Tibial nerve (tissue), 4 donors: ENCODE data around the gene TMEM120B. TPM values are rescaled to one million over a fixed set of nuclear protein-coding genes. Genes with fewer than 3 reads are reported as not detected.

Source experiments
- DNase-seq, 2 donors: peaks; one replicate each; pipeline ENCODE4 v3.0.0-alpha.2; 2019; ENCODE audit warnings: low spot score in 2 of 2
- H3K27ac ChIP-seq, 4 donors: fragments of 200-600 bp; sonication (generic) in 3 of 4; one replicate each; pipeline ENCODE4 v1.5.1; 2017 to 2019; ENCODE audit warnings: mild to moderate bottlenecking in 1 of 4
- H3K27me3 ChIP-seq, 2 donors: fragments of 200-600 bp; sonication (generic) in 1 of 2; one replicate each; pipeline versions ENCODE4 v1.5.1 to v1.6.0; 2017 to 2019
- H3K36me3 ChIP-seq, 3 donors: fragments of 200-600 bp; sonication (generic); one replicate each; pipeline ENCODE4 v1.5.1; 2018 to 2019
- H3K4me1 ChIP-seq, 4 donors: fragments of 200-600 bp; sonication (generic) in 3 of 4; one replicate each; pipeline ENCODE4 v1.5.1; 2017 to 2019
- H3K4me3 ChIP-seq, 4 donors: fragments of 200-600 bp; sonication (generic) in 3 of 4; one replicate each; pipeline ENCODE4 v1.5.1; 2017 to 2019; ENCODE audit warnings: mild to moderate bottlenecking in 1 of 4, moderate library complexity in 1 of 4
- H3K9me3 ChIP-seq, 4 donors: fragments of 200-600 bp; sonication (generic) in 3 of 4; one replicate each; pipeline ENCODE4 v1.5.1; 2017 to 2019
- CTCF ChIP-seq, 5 experiments: fragments of 200-600 bp in 3 of 5; fragments of 450-650 bp in 2 of 5; sonication (generic) in 3 of 5; IDR thresholded peaks; one replicate each; pipeline ENCODE4 v1.5.1; 2016 to 2019; ENCODE audit warnings: antibody characterized with exemption in 5 of 5, mild to moderate bottlenecking in 3 of 5, moderate library complexity in 2 of 5
- EP300 ChIP-seq, 2 donors: sonication (generic); formaldehyde crosslinking; IDR thresholded peaks; one replicate each; pipeline ENCODE4 v1.6.1; 2017; ENCODE audit warnings: antibody characterized with exemption in 2 of 2, mild to moderate bottlenecking in 1 of 2
- POLR2A ChIP-seq, 2 donors: fragments of 450-650 bp; IDR thresholded peaks; one replicate each; pipeline ENCODE4 v1.6.1; 2017; ENCODE audit warnings: antibody characterized with exemption in 2 of 2, mild to moderate bottlenecking in 2 of 2, moderate library complexity in 2 of 2
- WGBS, 2 donors: methylation state at CpG; one replicate each; pipeline ENCODE4 v1.1.5; 2018; 5-methylcytosine and 5-hydroxymethylcytosine counted together
- total RNA-seq, 4 donors: library from RNA; depleted of rRNA; stranded (reverse); fragments of >200 nt; gene quantifications; one replicate each; pipeline ENCODE4 v1.1.0, GENCODE V29; 2016

TMEM120B gene
- total RNA-seq, 4 donors from 2014 or later, result 10.1 to 13.9 (median 11.5) TPM

DNA sequence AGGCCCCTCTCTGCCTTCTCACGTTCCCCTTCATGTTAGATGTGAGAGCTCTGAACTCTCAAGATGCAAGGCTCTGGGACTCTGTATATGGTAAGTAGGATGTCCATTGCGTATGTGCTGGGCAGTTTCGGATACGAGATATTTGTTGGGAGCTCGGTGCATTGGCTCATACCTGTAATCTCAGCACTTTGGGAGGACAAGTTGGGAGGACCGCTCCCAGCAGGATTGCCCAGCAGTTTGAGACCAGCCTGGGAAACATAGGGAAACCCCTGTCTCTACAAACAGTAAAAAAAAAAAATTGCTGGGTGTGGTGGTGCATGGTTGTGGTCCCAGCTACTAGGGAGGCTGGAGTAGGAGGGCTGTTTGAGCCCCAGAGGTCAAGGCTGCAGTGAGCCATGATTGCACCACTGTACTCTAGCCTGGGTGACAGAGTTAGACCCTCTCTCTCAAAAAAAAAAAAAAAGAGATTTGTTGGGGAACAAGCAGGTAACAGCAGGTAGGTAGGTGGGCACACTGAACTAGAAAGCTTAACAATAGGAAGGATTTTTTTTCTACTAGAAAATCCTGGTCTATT, 3.4 kb downstream of the TMEM120B start:
- WGBS, 2 donors, result 72 to 79% methylated on average over 6 of the region's 6 CpGs
- no peaks in the 10 kb centered on the region for H3K36me3 ChIP-seq
- DNase-seq, result no peak
- H3K27me3 ChIP-seq, result no peaks in the 10 kb centered on the region
- H3K27ac ChIP-seq, result no peak overlapping the region
- H3K4me3 ChIP-seq, result no peak overlapping the region
- TF ChIP-seq CTCF (IDR thresholded peaks at IDR 0.05) (no peak), EP300 (IDR thresholded peaks at IDR 0.05) (no peak), POLR2A (IDR thresholded peaks at IDR 0.05) (no peak)
- peaks cover 0 to 29% (median 15%) of the 10 kb centered on the region in 4 donors for H3K4me1 ChIP-seq
- no peaks in the 10 kb centered on the region for H3K9me3 ChIP-seq

DNA sequence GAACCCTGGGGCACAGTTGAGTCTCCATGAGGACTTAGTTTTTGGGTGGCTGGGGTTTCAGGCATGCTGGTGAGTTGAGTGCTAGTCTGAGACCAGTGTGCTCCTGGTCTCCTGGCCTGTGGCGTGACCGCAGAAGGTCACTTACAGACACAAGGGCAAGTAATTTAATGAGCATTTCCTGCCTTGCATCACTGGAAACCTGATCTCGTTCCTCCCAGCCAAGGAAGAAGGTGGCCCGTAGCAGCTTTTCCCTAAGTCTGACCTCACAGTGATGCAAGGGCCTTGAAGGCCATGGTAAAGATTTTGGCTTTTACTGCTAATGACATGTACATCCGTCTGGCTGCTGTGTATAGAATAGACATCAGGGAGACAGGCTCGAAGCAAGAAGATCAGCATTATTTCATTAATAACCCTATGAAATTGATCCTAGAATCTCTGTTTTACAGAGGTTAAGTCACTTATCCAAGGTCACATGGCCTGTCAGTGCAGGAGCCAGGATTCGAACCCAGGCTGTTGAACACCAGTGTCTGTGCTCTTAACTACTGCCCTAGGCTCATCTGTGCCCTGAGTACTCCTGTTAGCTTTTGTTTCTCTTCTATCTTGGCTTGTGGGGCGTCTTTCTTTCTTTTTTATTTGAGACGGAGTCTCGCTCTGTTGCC, 4.6 kb downstream of the TMEM120B start:
- no peak for TF ChIP-seq CTCF (IDR thresholded peaks at IDR 0.05)
- TF ChIP-seq EP300 (IDR thresholded peaks at IDR 0.05), result peak in 1 of 2 donors; percentile 30
- Histone ChIP-seq H3K4me3 (peak overlapping the region in 1 of 4 donors; percentile 2), H3K9me3 (no peaks in the 10 kb centered on the region), H3K27me3 (no peaks in the 10 kb centered on the region), H3K4me1 (peaks cover 0 to 19% (median 8%) of the 10 kb centered on the region in 4 donors), H3K36me3 (no peaks in the 10 kb centered on the region), H3K27ac (no peak overlapping the region)
- 65 to 78% methylated on average over 10 of the region's 10 CpGs for whole genome bisulfite sequencing, 2 donors
- DNase-seq, result peak; percentile 21 to 61

DNA sequence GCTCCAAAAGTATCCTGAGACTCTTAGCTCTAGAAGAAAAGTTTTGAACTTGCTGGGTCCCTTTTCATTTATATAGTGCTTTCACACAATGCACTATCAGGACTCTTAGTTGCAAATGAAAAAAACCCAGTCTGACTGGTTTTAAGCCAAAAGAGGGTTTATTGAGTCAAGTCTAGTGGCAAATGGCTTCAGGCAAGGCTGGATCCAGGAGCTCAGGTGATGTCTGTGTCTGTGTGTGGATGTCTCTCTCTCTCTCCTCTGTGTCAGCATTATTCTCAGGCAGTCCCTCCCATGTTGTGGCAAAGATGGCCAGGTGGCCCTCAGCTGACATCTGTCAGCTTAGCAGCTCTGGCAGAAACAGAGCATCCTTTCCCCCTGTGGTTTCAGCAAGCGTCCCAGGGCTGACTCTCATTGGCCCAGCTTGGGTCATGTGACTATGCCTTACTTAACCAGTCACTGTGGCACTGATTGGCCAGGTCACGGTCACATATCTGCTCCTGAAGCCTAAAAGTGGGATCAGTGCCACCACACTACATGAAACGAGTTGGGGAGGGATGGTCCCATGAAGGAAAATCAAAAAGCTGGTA, 6.2 kb downstream of the TMEM120B start:
- H3K27me3 ChIP-seq, result no peaks in the 10 kb centered on the region
- no peak overlapping the region for H3K27ac ChIP-seq
- H3K9me3 ChIP-seq, result no peaks in the 10 kb centered on the region
- H3K36me3 ChIP-seq, result peaks cover 0 to 10% (median 0%) of the 10 kb centered on the region in 3 donors
- WGBS, 2 donors, result 82 to 89% methylated on average over 3 of the region's 3 CpGs
- H3K4me1 ChIP-seq, result peaks cover 0 to 9% (median under 1%) of the 10 kb centered on the region in 4 donors
- DNase-seq, result no peak
- H3K4me3 ChIP-seq, result no peak overlapping the region
- no peak for TF ChIP-seq CTCF (IDR thresholded peaks at IDR 0.05)
- no peak for TF ChIP-seq EP300 (IDR thresholded peaks at IDR 0.05)
- no peak for TF ChIP-seq POLR2A (IDR thresholded peaks at IDR 0.05)

- Histone ChIP-seq H3K27me3 (no peaks in the 10 kb centered on the region), H3K27ac (no peak overlapping the region), H3K9me3 (no peaks in the 10 kb centered on the region), H3K4me3 (no peak overlapping the region), H3K36me3 (peaks cover 0 to 18% (median 0%) of the 10 kb centered on the region in 3 donors), H3K4me1 (peaks cover 0 to 6% (median 0%) of the 10 kb centered on the region in 4 donors)
- DNase-seq, result no peak
- TF ChIP-seq CTCF (IDR thresholded peaks at IDR 0.05), result no peak
- no peak for TF ChIP-seq POLR2A (IDR thresholded peaks at IDR 0.05)
- no peak for TF ChIP-seq EP300 (IDR thresholded peaks at IDR 0.05)
- WGBS, 2 donors, result 53 to 72% methylated on average over 14 of the region's 14 CpGs
Measured at GRCh38 chr12:121719926-121720414, 7.4 kb downstream of the TMEM120B start.

DNA sequence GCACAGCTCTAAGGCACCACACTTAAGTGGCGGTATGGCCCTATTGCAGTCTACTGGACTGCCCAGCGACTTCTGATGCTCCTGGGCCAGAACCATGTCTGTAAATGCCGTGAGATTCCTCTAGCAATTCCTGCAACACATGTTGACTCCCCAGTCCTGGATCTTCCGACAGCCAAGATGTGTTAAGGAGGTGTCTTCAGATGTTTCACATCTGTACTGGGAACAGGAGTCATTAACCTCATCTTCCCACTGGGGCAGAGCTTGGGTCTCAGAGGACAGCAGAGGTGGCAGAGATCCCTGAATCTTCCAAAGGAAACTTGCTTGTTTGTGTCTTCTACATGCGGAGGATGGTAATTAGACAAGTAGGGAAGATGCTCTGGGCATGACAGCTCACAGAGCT, 8.2 kb downstream of the TMEM120B start:
- TF ChIP-seq CTCF (IDR thresholded peaks at IDR 0.05) (no peak), POLR2A (IDR thresholded peaks at IDR 0.05) (no peak), EP300 (IDR thresholded peaks at IDR 0.05) (no peak)
- Histone ChIP-seq H3K27ac (no peak overlapping the region), H3K36me3 (peaks cover 0 to 20% (median 0%) of the 10 kb centered on the region in 3 donors), H3K4me3 (no peak overlapping the region), H3K9me3 (no peaks in the 10 kb centered on the region), H3K27me3 (no peaks in the 10 kb centered on the region), H3K4me1 (peaks cover 0 to 6% (median 0%) of the 10 kb centered on the region in 4 donors)
- 90 to 92% methylated on average over 5 of the region's 5 CpGs for WGBS, 2 donors
- DNase-seq, result no peak
